Bone marrow (tissue), 2 donors: ENCODE data around the gene ACTN4.

ENCODE experiments used
- DNase-seq, 2 donors: peaks; one replicate each; lab custom pipeline; 2025; lab: John Stamatoyannopoulos, UW

ACTN4 gene

DNA sequence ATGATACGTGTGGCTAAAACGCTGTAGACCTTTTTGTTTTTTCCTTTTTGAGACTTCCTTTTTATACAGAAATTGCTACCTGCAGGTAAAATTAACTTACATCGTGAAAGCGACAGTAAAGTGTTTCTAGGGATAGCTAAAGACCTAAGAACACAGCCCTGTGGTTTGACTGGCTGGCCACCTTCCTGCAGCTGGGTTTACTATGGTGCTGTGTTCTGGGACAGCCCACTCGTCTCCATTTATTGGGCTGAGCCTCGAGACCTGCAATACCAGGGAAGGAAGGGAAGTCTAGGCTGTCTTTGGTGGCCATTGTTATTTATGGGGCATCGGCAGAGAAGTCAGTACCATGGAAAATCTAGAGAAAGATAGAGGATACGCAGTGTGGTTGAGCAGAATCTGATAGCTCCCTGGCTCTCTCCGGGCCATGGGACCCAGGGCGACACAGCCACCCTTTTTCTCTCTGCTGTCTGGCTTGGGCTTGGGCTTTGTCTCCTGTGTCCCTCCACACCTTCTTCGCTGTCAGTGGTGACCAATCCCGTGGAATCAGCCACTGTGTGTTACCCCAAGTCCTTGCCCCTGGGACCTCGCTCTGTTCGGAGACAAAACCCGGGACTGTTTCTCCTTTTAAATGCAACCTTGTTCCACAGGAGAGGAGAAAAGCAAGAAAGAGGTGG lies 30.9 kb downstream of the ACTN4 start:
- no peak for DNase-seq

GRCh38 chr19:38678891-38679494 lies 31.5 kb downstream of the ACTN4 start:
- no peak for DNase-seq

GRCh38 chr19:38679839-38680238 lies 32.4 kb downstream of the ACTN4 start:
- no peak for DNase-seq

DNA sequence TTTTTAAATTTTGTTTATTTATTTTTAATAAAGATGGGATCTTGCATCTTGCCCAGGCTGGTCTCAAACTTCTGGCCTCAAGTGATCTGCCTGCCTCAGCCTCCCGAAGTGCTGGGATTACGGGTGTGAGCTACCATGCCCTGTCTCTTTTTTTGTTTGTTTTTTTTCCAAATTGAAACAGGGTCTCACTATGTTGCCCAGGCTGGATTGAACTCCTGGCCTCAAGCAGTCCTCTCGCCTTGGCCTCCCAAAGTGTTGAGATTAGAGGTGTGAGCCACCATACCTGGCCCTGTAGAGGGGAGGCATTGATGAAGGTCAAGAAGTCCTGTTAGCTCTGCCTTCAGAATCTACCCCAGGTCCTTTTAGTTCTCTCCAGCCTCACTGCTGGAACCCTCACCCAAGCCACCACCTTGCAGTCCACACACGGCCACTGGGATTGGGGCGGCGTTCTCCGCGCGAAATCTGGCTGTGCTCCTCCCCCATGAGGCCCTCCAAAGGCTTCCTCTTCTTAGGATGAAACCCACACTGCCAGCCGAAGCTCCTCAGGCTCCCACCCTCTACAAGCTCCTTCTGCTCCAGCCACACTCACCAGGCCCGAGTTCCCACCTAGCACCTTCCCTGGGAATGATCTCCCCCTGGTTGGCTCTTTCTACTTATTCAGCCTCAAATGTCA lies 34.9 kb downstream of the ACTN4 start:
- DNase-seq: no peak

DNA sequence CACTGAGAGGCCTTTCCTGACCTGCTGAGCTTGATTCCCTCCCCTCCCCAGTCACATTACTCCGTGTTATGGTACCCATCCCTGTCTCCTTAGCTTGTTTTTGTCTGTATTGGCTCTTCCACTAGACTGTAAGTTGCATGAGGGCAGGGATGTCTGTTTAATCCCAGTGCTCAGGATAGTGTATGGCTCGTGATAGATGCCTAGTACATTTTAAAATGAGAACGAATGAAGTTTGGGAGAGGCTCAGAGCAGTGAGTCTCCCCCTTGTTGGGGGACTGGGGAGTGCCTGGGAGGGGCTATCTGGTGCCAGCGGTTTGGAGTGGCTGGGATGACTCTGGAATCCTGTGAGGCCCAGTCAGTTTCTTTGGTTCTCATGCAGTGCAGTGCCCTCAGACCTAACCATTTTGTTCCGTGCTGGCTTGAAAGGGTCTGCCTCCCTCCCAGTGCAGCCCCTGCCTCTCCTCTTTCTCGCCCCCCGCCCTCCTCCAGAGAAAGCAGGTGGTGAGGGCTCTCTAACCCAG lies 35.5 kb downstream of the ACTN4 start:
- DNase-seq: no peak

GRCh38 chr19:38683393-38684077 lies 36.1 kb downstream of the ACTN4 start:
- peak; percentile 46 to 64 for DNase-seq

- peak in 1 of 2 donors; percentile 46 for DNase-seq
Measured at GRCh38 chr19:38684078-38684861, 36.8 kb downstream of the ACTN4 start.

DNA sequence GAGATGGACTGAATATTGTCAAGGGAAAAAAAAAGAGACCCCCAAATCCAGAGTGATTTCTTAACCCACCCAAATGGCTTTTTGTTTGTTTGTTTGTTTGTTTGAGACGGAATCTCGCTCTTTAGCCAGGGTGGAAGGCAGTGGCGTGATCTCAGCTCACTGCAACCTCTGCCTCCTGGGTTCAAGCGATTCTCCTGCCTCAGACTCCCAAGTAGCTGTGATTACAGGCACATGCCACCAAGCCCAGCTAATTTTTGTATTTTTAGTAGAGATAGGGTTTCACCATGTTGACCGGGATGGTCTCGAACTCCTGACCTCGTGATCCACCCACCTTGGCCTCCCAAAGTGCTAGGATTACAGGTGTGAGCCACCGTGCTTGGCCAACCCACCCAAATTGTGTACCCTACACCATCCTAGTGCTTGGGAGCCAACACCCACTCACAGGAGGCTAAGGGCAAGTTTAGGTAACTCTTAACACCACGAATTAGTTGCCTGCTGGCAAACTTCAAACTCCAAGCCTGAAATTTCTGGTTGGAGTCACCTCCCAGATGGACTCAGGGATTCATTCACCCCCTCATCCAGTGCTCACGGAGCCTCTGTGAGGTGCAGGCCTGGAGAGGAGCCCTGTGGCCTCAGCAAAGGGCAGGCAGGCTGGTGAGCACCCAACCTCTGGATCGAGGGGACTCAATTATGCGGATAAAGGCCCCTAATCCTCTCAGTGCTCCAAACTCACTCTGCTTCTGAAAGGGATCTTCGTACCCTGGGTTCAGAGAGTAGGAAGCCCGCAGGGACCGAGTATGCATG lies 37.6 kb downstream of the ACTN4 start:
- DNase-seq: no peak

DNA sequence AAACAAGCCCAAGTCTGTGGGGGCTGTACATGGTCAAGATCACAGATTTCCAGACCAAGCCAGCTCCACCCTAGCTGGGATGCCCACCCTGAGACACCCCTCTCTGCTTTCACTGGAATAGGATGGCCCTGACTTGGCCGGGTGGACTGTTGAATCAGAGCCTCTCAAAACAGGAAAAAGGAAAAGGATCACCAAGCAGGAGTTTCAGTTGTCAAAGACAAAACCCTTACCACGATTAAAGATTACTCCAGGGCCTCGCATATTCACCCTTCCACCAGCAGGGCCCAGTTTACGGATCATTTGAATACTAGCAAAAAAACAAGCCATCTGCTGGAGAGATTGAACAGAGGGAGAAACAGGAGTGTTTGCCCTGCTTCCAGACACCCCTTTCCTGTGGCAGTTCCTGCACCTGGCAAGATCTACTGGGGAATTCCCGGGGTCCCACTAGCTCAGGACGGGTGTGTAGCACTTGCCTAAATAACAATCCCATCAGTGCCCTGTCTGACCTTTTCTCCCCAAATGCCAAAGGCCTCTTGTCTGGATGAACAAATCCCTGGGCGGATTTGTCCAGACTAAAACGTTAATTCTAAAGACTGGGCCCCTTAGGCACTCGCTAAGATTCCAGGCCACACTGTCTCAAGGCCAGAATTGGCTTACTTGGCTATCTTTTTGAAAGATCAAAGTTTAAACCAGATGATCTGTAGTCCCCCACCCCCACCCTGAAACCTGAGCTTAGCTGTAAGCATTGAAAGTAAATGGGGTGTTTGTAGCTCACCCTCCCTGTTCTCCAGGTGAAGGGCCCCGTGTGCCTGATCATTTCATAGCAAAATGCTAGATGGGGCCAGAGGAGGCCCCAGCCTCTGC lies 38.4 kb downstream of the ACTN4 start:
- DNase-seq: no peak

DNA sequence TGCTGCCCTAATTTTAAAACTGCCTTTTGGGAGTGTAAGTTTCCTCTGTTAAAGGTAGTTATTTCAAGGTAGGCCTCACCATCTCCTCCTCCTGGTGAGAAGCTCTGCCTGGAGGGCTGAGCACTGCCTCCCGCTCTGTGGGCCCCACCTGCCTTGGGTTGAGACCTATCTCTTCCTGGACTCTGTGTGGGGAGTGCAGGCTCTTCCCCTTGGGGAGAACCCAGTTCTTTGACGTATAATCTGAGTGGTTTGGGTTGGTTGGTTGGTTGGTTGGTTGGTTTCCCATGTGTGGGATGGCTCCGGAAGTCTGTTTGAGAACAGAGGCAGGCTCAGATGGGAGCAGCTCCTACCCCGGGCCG lies 39.1 kb downstream of the ACTN4 start:
- peak in 1 of 2 donors; percentile 43 for DNase-seq

DNA sequence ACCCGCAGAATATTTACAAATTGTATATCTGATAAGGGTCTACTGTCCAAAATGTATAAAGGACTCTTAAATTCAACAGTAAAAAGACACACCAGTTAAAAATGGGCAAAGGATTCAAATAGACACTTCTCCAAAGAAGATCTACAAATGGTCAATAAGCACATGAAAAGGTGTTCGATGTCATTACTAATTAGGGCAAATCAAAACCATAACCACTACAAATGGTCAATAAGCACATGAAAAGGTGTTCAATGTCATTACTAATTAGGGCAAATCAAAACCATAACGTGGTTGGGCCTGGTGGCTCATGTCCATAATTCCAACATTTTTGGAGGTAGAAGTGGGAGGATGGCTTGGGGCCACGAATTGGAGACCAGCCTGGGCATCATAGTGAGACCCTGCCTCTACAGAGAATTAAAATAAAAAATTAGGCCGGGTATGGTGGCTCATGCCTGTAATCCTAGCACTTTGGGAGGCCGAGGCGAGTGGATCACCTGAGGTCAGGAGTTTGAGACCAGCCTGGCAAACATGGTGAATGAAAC lies 40.5 kb downstream of the ACTN4 start:
- no peak for DNase-seq

DNA sequence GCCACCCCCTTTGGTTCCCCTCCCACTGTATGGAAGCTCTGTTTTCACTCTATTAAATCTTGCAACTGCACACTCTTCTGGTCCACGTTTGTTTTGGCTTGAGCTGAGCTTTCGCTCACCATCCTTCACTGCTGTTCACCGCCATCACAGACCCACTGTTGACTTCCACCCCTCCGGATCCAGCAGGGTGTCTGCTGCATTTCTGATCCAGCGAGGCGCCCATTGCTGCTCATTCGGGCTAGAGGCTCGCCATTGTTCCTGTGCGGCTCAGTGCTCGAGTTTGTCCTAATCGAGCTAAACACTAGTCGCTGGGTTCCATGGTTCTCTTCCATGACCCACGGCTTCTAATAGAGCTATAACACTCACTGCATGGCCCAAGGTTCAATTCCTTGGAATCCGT lies 42.7 kb downstream of the ACTN4 start:
- DNase-seq: no peak

DNA sequence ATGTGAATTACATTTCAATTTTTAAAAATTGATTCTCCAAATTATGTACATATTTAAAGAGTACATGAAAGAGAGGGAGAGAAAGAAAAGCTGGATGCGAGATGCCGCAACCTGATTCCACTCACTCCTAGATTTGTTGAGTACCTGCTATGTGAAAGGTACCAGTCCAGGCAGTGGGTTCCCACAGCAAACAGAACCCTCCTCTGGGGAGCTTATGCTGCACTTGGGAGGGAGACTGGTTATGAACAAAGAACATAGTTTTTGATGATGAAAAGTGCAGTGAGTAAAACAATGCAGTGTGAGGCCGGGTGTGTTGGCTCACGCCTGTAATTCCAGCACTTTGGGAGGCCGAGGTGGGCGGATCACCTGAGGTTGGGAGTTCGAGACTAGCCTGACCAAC lies 43.4 kb downstream of the ACTN4 start:
- DNase-seq: no peak

GRCh38 chr19:38691938-38692457 lies 44.5 kb downstream of the ACTN4 start:
- no peak for DNase-seq

GRCh38 chr19:38692458-38693379 lies 45.3 kb downstream of the ACTN4 start:
- no peak for DNase-seq

GRCh38 chr19:38693380-38694223 lies 46.2 kb downstream of the ACTN4 start:
- peak in 1 of 2 donors; percentile 85 for DNase-seq

- no peak for DNase-seq
Measured at GRCh38 chr19:38695317-38695683, 47.9 kb downstream of the ACTN4 start.
